IPS DF 19.7 (cell line): ENCODE measurements around the gene ST7.
"Not testable (repeated sequence)": the region's sequence is repeated elsewhere in the genome, so short reads cannot be mapped to it uniquely, and the experiment has no call there.

Experiments
- DNase-seq: peaks from one replicate; pipeline ENCODE4 v3.0.0-alpha.2; 2013; ENCODE audit warnings: low read depth, low spot score

ST7 gene

GRCh38 chr7:117220836-117221235, 267.5 kb downstream of the ST7 start:
- no peak for DNase-seq

GRCh38 chr7:117225536-117225935, 272.2 kb downstream of the ST7 start:
- DNase-seq: no peak

GRCh38 chr7:117227091-117227490, 273.8 kb downstream of the ST7 start:
- no peak for DNase-seq

- no peak for DNase-seq
Observed at GRCh38 chr7:117229350-117229749, 276.0 kb downstream of the ST7 start.

GRCh38 chr7:117230276-117231046, 277.2 kb downstream of the ST7 start:
- no peak for DNase-seq

- no peak for DNase-seq
Observed at GRCh38 chr7:117231047-117231359, 277.7 kb downstream of the ST7 start.

GRCh38 chr7:117237646-117238045, 284.3 kb downstream of the ST7 start:
- DNase-seq: no peak

GRCh38 chr7:117238472-117238871, 285.2 kb downstream of the ST7 start:
- no peak for DNase-seq

- no peak for DNase-seq
Observed at GRCh38 chr7:117238937-117239336, 285.6 kb downstream of the ST7 start.

- no peak for DNase-seq
Observed at GRCh38 chr7:117241088-117241487, 287.8 kb downstream of the ST7 start.

GRCh38 chr7:117243390-117243789, 290.1 kb downstream of the ST7 start:
- DNase-seq: no peak

GRCh38 chr7:117245703-117246102, 292.4 kb downstream of the ST7 start:
- not testable (repeated sequence) for DNase-seq

- no peak for DNase-seq
Observed at GRCh38 chr7:117247809-117248208, 294.5 kb downstream of the ST7 start.

- DNase-seq: no peak
Observed at GRCh38 chr7:117248829-117249228, 295.5 kb downstream of the ST7 start.

- DNase-seq: no peak
Observed at GRCh38 chr7:117249696-117250095, 296.4 kb downstream of the ST7 start.

- DNase-seq: no peak
Observed at GRCh38 chr7:117250245-117250644, 296.9 kb downstream of the ST7 start.

- no peak for DNase-seq
Observed at GRCh38 chr7:117250801-117251200, 297.5 kb downstream of the ST7 start.

- no peak for DNase-seq
Observed at GRCh38 chr7:117251687-117252086, 298.4 kb downstream of the ST7 start.

GRCh38 chr7:117259615-117260014, 306.3 kb downstream of the ST7 start:
- no peak for DNase-seq

- DNase-seq: no peak
Observed at GRCh38 chr7:117262546-117262945, 309.2 kb downstream of the ST7 start.

GRCh38 chr7:117264716-117265115, 311.4 kb downstream of the ST7 start:
- DNase-seq: no peak

- no peak for DNase-seq
Observed at GRCh38 chr7:117269417-117269816, 316.1 kb downstream of the ST7 start.

GRCh38 chr7:117269886-117270285, 316.6 kb downstream of the ST7 start:
- no peak for DNase-seq

- DNase-seq: no peak
Observed at GRCh38 chr7:117270371-117270770, 317.1 kb downstream of the ST7 start.
